Measurements from ENCODE around the gene APOBEC3H.

The APOBEC3H gene

GRCh38 chr22:39114112-39114511, 17.1 kb downstream of the APOBEC3H start:
- no peak for DNase-seq

- DNase-seq, result no peak
Measured at GRCh38 chr22:39115570-39115969, 18.5 kb downstream of the APOBEC3H start.

- DNase-seq, result no peak
Measured at GRCh38 chr22:39115977-39116621, 19.1 kb downstream of the APOBEC3H start.

DNA sequence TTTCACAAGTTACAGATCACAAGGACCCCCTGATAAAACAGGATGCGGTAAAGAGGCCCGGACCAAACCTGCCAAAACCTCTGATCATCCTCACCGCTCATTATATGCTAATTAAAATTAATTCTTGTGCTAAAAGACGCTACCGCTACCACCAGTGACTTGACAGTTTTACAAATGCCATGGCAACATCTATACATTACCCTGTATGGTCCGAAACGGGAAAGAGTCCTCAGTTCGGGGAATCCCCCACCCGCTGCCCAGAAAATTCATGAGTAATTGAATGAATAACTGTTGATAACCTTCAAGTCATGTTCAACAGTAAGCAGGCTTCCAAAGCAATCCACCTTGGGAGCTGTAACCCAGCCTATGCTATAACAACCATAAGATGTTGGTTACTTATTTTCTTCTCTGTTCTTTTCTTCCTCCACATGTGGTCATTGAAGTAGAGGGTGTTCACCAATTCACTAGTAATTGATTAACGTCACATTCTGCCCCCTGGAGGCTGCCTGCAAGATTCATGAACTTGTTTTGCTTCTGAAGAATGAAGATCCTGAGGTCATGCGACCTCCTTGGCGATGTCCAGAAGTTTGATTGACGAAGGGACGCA, 20.6 kb downstream of the APOBEC3H start:
- DNase-seq, result peak; percentile 71 to 78

GRCh38 chr22:39120983-39121382, 23.9 kb downstream of the APOBEC3H start:
- DNase-seq, result no peak

DNA sequence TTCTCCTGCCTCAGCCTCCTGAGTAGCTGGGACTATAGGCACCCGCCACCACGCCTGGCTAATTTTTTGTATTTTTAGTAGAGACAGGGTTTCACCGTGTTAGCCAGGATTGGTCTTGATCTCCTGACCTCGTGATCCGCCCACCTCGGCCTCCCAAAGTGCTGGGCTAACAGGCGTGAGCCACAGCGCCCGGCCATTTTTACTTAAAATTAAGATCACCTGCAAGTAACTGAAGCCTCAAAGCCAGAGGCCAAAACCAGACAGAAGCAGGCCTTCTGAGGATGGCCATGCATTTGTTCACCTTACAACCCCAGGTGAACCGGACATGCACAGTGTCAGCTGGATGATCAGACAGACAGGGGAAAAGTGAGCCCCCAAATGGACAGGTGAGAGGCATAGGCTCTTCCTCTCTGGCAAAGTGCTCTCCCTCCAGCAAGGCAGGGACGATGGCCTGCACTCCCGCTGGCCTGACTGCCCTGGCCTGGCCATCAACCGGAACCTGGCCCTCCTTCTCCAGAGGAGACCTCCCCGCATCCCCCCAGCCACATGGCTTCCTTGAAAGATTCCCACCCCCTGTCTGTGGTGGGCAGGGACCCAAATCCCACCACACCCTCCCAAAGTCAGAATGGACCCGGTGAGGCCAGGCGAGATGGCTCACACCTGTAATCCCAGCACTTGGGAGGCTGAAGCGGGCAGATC, 25.9 kb downstream of the APOBEC3H start:
- no peak for DNase-seq

DNA sequence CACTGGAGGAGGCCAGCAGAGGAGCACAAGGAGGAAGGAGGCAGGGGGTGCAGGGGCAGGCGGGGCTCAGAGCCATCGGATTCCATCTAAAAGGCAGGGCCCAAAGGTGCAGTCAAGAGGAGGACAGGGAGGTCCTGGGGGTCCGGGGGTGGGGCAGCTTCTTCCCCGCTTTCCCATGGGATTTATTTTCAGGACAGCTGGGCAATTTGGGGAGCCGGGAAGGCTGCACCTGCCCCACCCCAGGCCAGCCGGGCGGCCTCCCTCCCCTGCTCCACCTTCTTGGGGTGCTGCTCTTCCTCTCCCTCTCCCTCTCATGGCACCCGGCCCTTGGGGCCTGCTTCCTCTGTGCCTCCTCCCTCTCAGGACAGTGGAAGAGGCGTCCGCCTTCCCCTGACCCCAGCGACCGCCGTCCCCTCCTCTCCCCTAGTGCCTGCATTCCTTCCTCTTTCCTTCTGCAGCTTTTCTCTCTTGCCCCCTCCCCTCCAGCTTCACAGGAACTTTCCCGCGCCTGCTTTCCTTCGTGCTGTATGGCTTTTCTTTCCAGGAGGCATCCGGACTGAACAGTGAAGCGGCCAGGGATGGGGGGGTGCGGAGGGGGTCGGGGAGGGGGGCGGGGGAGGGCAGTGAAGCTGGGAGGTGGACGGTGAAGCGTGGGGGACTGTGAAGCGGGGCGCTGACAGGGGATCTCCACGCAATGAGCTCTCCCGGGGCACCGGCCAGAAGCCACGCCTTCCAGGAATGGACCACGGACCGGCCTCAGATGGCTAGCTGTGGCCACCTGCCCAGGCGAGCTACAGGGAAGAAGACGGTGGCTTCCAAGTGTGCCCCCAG, 26.9 kb downstream of the APOBEC3H start:
- DNase-seq, result no peak

DNA sequence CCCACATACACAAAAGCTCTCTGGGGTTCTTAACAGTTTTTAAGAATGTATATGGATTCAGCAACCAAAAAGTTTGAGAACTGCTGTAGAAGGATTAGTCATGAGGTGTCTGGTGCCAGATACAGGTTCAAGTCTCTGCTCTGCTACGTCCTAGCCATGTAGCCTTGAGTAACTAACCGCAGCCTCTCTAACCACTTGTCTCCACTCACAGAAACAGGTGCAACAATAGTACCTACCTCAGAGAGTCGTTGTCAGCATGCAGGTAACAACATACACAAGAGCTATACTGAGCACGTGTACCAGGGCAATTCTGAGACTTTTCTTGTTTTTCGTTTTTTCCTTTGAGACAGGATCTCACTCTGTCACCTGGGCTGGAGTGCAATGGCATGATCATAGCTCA, 28.6 kb downstream of the APOBEC3H start:
- DNase-seq, result no peak

- no peak for DNase-seq
Measured at GRCh38 chr22:39128508-39128907, 31.5 kb downstream of the APOBEC3H start.

- DNase-seq, result no peak
Measured at GRCh38 chr22:39129081-39129480, 32.0 kb downstream of the APOBEC3H start.

GRCh38 chr22:39129746-39130145, 32.7 kb downstream of the APOBEC3H start:
- no peak for DNase-seq

DNA sequence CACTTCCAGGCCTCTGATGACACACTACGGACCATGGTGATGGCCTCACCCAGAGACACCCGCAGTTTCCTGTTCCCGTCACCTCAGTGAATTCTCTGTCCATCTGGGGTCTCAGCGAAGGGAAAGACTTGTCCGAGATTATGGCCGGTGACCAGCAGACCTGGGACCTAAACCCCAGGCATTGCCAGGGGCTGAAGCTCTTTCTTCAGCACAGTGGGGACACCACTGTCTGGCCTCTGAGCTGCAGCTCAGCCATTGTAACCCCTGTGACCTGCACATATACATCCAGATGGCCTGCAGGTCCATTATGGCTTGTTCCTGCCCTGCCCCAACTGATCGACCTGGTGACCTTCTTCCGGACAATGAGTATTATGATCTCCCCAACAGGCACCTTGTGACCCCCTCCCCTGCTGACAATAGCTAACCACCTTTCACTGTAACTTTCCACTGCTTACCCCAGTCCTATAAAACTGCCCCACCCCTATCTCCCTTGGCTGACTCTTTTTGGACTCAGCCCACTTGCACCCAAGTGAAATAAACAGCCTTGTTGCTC, 33.2 kb downstream of the APOBEC3H start:
- no peak for DNase-seq

DNA sequence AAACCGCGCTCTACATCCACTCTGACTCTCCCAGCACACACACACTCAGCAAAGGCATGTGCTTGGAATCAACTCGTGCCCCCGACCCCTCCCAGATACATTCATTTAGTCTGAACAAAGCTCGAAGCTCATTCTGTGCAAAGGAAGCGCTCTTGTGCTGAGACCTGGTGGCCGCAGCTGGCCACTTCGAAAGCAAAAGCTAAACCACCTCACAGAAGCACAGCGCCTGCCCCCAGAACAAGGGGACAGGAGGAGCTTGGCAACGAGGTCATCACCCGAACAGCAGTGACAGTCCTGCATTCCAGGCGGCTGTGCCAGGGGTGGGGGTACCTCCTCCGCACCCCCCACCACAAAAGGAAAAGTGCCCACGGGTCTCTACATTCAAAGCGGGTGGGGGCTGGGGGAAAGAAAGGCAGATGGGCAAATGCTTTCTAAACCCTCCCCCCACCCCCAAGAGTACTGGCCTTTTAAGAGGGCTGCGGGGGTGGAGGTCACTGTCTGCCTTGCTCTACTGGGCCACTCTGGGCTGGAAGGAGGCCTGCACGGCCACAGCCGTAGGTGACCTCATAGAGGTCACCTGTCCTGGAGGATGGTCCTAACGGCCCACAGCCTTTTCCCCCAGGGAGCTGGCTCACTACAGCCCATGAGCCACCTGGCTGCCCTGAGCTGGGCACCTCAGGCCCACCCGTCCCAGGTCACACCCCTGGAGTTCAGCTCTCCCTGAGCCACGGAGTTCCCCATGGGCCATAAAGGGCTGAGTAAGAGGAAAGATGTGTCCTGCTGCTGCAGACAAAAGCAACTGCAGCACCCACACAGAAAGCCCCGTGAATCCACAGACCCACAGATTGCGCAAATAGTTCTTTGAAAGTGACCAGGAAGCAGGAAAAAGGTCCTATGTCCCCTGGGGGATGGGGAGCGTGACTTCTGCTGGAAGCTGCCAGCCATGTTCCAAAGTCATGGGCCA, 34.1 kb downstream of the APOBEC3H start:
- DNase-seq, result no peak

DNA sequence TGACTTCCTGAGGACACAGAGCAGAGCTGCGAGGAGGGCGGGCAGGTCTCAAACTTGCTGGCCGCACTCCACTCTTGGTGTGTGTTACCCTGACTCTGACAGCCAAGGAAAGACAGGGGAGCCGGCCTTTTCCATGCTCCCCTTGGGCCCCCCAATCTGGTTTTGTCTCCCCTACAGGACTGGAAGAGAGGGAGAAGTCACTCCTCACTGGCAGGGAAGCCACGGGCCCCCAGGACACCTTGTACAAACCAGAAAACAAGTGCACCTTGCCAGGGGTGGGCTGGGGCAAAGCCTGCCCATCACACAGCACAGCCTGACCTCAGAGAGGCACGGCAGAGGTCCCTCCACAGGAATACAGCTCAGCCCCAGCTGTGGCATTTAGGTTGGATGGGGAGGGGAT, 35.2 kb downstream of the APOBEC3H start:
- DNase-seq, result no peak

DNA sequence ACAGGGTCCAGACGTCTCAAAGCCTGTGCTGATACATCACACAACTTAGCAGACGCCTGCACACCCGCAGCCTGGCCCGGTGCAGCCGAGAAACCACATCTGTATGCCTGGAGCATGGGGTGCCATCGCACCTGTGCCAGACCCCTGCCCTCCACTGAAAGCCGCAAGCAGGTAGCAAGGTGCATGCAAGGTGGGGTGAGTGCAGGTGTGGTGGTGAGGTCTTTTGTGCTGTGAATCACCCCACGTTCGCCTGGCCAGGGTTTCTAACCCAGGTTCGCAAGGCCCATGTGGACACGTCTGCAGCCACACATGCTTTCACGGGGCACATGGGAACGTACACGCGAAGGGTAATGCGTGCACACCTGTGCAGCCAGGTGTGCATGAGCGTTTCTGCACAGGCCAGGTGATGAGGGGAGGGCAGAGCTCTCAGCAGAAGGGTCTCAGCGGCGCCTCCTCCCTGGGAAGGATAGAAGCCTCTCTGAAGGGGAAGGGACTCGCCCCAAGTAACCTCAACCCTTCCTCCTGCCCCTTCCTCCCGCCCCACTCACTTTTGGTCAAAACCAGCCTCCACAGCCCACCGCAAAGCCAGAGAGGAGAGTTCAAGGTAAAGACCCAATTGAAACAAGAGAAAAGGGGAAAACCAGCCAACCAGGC, 36.0 kb downstream of the APOBEC3H start:
- no peak for DNase-seq

DNA sequence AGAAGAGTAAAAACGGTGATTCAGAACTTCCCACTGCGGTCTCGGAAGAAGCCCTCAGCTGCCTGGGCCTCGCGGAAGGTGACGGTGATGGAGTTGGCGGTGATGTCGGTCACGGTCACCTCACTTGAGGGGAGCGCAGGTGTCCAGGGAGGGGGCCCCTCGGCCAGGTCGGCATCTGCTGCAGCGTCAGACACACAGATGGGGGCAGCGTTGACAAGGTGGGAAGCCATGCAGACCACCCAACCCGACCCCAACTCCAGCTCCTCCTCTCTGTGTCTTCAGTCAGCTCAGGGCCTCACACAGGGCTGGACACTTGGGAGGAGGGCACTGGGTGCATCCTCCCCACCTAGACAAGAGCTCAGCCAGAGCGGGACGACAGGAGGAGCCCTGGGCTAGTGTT, 36.8 kb downstream of the APOBEC3H start:
- DNase-seq, result no peak

DNA sequence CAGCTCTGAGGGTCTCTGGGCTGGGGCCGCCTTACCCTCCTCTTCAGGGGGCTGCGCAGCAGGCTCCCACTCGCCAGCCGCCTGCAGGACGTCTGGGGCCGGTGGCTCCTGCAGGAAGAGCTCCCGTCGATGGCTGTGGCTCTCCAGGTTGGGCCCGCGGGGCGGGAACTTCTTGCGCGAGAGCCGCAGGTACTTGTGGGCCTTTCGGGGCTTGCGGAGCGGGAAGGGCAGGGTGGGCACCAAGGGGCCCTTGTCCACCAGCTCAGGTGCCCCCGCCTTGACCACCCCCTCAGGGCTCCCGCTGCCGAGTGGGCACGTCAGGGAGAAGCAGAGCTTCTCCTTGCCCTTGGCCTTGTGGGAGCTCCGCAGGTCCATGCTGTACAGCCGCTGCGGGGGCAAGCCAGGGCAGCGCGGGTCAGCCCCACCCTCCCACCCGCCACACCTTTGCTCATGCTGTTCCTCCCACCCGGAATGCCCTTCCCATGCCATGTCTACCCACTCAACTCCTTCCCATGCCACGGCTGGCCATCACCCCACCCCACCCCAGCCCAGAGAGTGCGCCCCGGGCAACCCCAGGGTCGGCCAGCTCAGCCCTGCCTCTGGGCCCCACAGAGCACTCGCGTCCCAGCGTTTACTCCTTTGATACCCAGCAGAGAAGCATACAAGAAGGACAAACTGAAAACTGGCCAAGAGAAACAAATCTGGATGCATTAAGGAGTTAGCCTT, 37.5 kb downstream of the APOBEC3H start:
- no peak for DNase-seq

DNA sequence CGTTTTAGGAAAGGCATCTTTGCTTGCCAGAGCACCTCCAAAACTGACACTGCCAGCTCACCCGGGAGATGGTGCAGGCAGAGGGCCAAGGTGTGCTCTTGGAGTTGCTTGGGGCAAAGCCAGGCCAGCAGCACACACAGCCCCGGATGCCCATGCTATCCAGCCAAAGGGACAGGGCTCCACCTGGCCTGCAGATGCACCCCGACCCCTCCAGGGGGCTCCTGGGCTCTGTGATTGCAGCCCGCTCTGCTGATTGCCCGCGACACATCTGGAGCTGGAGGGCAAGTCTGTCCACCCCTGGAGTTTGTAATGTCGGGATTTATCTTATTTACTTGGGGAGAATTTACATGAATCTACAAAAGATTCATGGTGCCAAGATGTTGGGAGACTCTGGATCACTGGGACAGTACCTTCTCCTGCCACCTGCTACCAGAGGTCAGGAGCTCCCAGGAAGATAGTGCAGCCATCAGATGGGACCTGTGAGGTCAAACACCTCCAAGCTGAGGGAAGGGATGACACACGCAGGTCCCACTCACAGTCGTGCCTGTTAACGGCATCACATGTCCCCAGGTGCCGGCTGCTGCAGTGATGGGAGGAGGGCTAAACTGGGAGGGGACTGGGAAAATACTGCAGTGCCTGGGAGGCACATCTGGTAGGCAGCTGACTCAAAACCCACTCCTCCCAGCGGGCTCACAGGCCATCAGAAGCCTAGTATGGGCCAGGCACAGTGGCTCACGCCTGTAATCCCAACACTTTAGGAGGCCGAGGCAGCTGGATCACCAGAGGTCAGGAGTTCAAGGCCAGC, 38.2 kb downstream of the APOBEC3H start:
- DNase-seq, result peak; percentile 54 to 57

DNA sequence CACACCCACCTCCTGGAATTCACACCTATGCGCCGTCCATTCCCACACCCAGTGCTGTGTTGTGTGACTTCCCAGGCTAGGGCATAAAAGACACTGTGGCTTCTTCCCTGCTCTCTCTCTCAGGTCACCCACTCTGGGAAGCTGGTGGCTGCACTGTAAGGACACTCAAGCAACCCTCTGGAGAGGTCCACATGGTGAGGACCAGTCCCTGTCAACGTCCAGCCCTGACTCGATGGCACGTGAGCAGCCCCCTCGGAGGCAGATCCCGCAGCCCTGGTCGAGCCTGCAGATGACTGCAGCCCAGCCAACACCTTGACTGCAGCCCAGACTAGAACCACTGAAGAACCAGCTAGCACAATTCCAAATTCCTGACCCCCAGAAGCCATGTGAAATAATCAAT, 39.3 kb downstream of the APOBEC3H start:
- DNase-seq, result no peak
